GM18520 (cell line): Measurements from ENCODE around the gene SEZ6.

ENCODE experiments used
- ATAC-seq: cut with Tn5 transposase; IDR thresholded peaks from one replicate; pipeline ENCODE4 v1.9.1; 2021; ENCODE audit not compliant: unreplicated experiment

SEZ6 gene, protein sequence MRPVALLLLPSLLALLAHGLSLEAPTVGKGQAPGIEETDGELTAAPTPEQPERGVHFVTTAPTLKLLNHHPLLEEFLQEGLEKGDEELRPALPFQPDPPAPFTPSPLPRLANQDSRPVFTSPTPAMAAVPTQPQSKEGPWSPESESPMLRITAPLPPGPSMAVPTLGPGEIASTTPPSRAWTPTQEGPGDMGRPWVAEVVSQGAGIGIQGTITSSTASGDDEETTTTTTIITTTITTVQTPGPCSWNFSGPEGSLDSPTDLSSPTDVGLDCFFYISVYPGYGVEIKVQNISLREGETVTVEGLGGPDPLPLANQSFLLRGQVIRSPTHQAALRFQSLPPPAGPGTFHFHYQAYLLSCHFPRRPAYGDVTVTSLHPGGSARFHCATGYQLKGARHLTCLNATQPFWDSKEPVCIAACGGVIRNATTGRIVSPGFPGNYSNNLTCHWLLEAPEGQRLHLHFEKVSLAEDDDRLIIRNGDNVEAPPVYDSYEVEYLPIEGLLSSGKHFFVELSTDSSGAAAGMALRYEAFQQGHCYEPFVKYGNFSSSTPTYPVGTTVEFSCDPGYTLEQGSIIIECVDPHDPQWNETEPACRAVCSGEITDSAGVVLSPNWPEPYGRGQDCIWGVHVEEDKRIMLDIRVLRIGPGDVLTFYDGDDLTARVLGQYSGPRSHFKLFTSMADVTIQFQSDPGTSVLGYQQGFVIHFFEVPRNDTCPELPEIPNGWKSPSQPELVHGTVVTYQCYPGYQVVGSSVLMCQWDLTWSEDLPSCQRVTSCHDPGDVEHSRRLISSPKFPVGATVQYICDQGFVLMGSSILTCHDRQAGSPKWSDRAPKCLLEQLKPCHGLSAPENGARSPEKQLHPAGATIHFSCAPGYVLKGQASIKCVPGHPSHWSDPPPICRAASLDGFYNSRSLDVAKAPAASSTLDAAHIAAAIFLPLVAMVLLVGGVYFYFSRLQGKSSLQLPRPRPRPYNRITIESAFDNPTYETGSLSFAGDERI

GRCh38 chr17:29005936-29006511 lies at the start of gene SEZ6:
TSS of gene SEZ6 (minus strand) at chr17:29006033. CDS start at chr17:29005869, 164 bp downstream.
- no peak for ATAC-seq

- no peak for ATAC-seq
Measured at GRCh38 chr17:29054835-29055234, 49.0 kb upstream of the SEZ6 start.

GRCh38 chr17:29051731-29052130 lies 45.9 kb upstream of the SEZ6 start:
- no peak for ATAC-seq

DNA sequence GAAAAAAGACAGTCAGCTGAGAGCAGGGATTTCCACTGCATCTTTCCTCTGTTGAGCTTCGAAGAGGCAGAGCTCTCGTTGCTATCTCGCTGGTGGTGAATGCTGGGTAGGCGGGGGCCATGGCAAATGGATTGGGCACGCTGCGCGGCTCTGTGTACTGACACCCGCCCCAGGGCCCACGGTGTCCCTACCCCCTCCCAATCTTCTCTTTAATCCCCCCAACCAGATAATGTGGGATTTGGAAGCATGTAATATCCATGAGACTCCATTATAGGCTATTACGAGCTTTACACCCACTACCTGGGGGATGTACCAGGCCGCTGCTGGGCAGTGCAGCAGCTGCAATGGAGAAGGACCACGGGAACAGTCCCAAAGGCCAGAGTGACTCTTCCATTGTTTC lies 45.4 kb upstream of the SEZ6 start:
- no peak for ATAC-seq

- no peak for ATAC-seq
Measured at GRCh38 chr17:29050176-29050575, 44.3 kb upstream of the SEZ6 start.

DNA sequence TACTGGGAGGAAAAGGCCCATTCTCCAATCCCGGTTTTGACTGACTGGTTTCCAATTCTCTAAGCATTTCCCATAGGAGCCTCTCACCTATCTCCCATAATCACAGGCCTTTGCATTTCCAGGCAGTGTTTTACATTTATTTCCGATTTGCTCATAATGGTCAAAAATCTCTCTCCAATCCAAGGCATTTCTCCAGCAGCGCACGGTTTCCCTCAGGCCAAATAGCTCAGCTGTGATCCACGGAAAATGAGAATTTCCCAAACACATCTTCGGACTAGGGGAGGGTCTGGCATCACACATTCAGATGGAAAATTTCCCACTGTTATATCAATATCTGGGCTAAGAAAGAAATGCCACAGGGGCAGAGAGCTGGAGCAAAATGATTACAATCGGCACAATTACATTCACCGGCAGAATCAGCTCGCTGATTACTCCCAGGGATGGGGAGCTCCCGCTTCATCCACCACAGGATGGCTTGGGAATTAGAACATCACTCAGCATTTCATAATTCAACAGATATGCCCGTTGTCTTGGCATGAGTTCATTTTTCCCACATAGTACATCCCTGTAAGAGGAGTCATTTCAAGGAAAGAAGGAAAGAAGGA lies 43.8 kb upstream of the SEZ6 start:
- no peak for ATAC-seq

DNA sequence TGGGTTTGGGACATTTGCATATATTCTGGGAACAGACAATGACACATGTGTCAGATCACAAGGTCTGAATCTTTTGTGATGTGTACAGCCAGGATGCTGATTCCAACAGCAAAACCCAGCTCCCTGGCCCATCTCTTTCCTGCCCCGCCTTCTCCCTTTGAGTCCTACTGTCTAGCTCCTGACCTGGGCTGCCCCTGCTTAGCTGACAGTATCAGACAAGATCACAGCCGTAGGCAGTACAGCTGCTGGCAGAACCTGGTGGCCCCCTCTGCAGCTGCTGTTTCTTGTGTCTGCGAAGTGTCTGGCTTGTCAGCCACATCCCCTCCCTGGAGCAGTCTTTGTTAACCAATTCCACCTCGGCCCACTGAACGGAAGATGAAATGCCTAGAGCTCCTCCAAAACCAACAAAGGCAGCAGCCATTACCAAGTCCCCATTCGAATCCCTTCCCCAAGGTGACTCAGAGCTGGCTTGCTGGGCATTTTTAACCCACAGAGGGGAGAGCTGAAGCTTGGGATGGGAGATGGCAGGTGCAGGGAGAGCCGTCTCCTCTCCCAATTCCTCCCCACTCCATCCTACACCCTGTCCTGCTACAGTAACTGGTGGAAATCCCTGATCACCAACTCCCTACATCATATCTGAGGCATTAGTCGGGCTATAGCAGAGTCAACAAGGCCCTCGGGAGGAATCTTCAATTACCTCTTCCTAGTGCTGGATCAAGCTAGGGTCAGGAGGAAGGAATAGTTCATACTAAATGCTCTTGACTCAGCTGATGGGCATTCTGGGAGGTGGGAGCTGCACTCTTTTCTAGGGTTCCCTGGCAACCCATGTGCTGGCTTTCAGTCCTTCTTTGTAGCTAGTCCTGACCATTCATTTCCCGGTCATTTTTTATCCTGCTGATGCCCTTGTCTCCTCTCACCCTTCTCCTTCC lies 42.9 kb upstream of the SEZ6 start:
- no peak for ATAC-seq

DNA sequence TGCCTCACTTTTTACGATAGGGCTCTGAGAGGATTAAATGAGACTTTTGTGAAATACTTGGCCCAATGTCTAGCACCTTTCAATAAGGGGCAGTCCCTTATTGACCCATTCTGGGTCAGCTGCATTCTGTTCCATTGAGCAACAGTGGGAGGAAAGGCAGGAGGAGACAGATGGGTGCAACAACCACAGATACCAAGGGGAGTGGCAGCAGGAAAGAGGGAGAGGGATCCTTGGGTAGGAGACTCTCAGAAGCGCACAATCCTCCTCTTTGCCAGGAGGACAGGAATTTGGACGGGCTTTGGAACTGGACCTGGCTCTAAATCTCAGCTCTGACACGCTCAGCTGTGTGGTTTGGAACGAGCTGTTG lies 40.6 kb upstream of the SEZ6 start:
- ATAC-seq, result no peak

GRCh38 chr17:29045734-29046472 lies 40.1 kb upstream of the SEZ6 start:
- ATAC-seq, result no peak

GRCh38 chr17:29045026-29045425 lies 39.2 kb upstream of the SEZ6 start:
- ATAC-seq, result no peak

- ATAC-seq, result no peak
Measured at GRCh38 chr17:29043539-29044145, 37.8 kb upstream of the SEZ6 start.

DNA sequence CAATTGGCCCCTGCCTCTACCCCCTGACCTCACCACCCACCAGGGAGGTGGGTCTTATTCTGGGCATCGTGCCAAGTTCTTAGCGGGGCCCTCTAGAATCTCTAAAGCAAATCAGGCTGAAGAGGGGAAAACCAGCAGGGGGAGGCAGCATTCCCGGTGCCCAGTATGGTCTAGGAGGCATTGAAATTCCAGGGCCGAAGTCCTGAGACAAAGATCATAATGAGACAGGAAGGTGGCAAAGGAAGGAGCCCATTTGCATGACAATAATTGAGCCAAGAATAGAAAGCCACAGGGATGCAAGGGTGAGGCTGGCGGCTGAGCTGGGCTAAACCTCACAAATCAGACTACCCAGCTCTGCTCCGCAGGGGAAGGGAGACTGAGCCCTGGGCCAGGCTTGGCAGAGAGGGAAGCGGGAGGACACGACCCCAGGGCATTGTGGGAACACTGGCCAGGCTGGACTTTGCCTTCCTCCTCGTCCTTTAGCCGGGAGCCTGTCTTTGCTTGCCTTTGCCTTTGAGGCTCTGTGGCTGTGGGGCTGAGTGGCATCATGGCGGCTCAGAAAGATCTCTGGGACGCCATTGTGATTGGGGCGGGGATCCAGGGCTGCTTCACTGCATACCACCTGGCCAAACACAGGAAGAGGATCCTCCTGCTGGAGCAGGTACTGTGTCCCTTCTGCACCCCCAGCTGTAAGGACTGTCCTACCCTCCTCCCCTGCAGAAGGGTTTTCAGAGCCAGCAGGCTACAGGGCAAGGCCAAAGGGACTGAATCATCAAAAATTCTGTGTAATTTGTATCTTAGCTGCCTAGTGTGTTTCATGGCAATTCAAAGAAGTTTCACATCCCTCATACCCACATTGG lies 37.1 kb upstream of the SEZ6 start, which contains the start of gene PIPOX:
PIPOX (plus strand) TSS at position 463 of the 860 bp plus-strand sequence; CDS start at position 548, 85 bp downstream.
- no peak for ATAC-seq

DNA sequence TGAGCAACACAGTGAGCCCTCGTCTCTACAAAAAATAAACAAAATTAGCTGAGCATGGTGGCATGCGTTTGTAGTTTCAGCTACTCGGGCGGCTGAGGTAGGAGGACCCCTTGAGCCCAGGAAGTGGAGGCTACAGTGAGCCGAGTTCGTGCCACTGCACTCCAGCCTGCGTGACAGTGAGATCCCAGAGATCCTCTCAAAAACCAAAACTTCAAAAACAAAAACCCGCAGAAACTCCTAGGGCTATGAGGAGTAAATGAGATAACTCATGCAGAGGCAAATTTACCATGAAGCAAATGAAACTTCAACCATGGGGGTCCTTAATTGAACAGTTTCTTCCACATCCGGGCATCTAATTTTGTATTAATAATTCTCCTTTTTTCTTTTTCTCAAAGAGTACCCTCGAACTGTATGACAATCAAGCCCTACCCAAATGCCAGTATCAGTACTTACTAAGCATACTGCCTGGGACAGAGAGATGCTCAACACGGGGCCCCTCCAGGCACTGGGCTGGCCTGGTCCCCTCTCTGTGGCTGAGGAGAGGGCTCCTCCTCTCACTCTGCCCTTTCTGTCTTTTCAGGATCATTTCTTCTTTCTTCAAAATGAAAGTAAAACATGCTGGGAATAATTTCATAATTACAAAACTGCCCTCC lies 36.3 kb upstream of the SEZ6 start:
- no peak for ATAC-seq

GRCh38 chr17:29041571-29041970 lies 35.7 kb upstream of the SEZ6 start:
- no peak for ATAC-seq

DNA sequence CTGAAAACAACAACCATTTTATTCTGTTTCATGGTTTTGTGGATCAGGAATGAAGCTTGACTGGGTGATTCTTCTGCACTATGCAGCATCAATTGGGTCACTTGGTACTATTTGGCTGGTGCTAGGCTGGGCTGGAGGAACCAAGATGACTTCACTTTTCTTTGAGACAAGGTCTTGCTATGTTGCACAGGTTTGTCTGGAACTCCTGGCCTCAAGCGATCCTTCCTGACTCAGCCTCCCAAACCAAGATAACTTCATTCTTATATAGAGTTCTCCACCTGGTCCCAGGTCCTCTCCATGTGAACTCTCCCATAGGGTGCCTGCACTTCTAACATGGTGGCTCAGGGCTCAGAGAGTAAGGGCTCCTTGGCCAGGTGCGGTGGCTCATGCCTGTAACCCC lies 35.3 kb upstream of the SEZ6 start:
- ATAC-seq, result no peak

DNA sequence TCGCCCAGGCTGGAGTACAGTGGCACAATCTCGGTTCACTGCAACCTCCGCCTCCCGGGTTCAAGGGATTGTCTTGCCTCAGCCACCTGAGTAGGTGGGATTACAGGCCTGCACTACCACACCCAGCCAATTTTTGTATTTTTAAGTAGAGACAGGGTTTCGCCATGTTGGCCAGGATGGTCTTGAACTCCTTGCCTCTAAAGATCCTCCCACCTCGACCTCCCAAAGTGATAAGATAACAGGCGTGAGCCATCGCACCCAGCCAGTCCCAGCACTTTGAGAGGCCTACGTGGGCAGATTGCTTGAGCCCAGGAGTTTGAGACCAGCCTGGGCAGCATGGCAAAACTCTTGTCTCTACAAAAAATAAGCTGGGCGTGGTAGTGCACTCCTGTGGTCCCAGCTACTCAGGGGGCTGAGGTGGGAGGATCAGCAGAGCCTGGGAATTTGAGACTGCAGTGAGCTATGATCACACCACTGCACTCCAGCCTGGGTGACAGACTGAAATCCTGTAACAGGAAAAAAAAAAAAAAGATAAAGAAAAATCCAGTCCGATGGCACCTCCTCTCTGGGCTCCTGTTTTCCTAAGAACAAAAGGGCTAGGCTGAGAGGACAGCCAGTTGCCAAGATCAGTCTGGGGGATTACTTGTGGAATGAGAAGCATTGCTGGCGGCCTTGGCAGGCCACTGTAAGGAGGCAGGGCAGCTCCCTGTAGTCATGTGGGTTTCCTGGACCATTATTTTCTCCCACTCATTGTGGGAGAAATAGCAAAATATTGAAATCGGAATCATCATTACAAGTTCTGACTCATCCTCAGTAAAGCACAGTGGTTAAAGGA lies 34.1 kb upstream of the SEZ6 start:
- ATAC-seq, result no peak
